ENCODE measurements around the gene ETV3L. TPM values are rescaled to one million over a fixed set of nuclear protein-coding genes. Genes with fewer than 3 reads are reported as not detected.
A peak's percentile ranks its signal among the peaks of the same experiment; 100 is the strongest.

The ETV3L gene
- total RNA-seq, 1 donor = not detected

- peak; percentile 37 for DNase-seq (ENCODE audit: low read depth)
- no peak for TF ChIP-seq CTCF (IDR thresholded peaks at IDR 0.05; ENCODE audit: insufficient read depth, low read depth, low read length)
- H3K4me3 ChIP-seq (ENCODE audit: low read depth, low read length) = peak overlapping the region; percentile 82
These were observed 56.8 kb downstream of the ETV3L start for GRCh38 chr1:157042846-157043245.

Other genes starting within 250 kb of the ETV3L start
- not detected in 2 replicates for gene INSRR, start 240.7 kb downstream of the ETV3L start, total RNA-seq
- gene NTRK1, start 238.9 kb downstream of the ETV3L start, total RNA-seq = not detected in 2 replicates
- gene PEAR1, start 206.1 kb downstream of the ETV3L start, total RNA-seq = 11.3 and 12.1 TPM in 2 replicates
- gene LRRC71, start 179.2 kb downstream of the ETV3L start, total RNA-seq = not detected in 2 replicates
- 34.1 and 35.8 TPM in 2 replicates for gene ARHGEF11, start 54.1 kb downstream of the ETV3L start, total RNA-seq
- 12.9 and 13.0 TPM in 2 replicates for gene ETV3, start 38.6 kb upstream of the ETV3L start, total RNA-seq

Data from fibroblast of villous mesenchyme (primary cell).